ENCODE measurements around the gene PMM2. TPM values are rescaled to one million over a fixed set of nuclear protein-coding genes. Genes with fewer than 3 reads are reported as not detected.

Gene PMM2
- total and polyA plus RNA-seq, 9 of the 15 experiments (the other 6 are each of a cell fraction or from before 2014, with no cell fraction given), result 5.6 to 42.7 (median 25.9) TPM

DNA sequence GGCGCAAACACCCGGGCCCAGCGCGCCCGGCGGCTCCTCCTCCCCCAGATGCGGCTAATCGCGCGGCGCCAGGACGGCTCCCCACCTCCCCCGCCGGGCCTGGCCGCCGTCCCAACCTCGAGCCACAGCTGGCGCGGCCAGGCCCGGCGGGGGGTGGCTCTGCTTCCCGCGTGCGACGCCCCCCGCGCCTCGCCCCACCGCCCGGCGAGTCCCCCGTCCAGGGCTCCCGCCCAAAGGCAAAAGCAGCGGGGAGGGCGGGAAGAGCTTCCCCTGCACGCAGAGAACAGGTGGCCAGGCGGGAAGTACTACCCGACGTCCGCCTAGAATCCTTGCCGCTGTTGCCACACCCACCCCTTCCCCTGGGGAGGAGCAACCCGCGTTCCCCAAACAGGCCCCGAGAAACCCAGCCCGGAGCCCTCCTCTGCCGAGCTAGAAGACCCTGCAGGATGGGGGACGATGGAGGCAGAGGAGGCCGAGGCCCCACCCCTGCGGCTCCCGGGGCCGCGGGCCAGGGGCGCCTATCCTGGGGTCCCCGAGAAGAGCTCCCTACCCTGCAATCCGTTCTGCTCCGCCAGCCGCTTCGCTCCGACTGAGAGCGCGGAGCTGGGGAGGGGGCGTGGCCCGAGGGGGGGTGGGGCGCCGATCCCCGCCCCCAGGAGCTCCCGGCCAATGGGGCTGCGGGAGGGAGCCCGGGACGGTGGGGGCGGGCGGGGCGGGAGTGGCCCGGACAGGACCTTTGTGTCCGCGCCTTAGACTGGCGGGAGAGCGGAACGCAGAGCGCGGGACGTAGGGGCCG is 71.0 kb downstream of the PMM2 start, which contains the start of gene CARHSP1 (continued):
- TF ChIP-seq TEAD1 (CRISPR knock-in tag; IDR thresholded peaks at IDR 0.05), result no peak
- no peak for TF ChIP-seq ZNF282 (CRISPR knock-in tag; IDR thresholded peaks at IDR 0.05)
- TF ChIP-seq CBX2 (IDR thresholded peaks at IDR 0.05; ENCODE audit: insufficient read depth, low read length, poor library complexity, severe bottlenecking), result no peak
- TF ChIP-seq, protein P1, sequence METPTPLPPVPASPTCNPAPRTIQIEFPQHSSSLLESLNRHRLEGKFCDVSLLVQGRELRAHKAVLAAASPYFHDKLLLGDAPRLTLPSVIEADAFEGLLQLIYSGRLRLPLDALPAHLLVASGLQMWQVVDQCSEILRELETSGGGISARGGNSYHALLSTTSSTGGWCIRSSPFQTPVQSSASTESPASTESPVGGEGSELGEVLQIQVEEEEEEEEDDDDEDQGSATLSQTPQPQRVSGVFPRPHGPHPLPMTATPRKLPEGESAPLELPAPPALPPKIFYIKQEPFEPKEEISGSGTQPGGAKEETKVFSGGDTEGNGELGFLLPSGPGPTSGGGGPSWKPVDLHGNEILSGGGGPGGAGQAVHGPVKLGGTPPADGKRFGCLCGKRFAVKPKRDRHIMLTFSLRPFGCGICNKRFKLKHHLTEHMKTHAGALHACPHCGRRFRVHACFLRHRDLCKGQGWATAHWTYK (CRISPR knock-in tag; IDR thresholded peaks at IDR 0.05), result no peak
- no peak for TF ChIP-seq PTRF (tag; IDR thresholded peaks at IDR 0.05)
- TF ChIP-seq SIRT6 (IDR thresholded peaks at IDR 0.05; ENCODE audit: low read depth, low read length), result no peak
- 0 out of 2 replicates have a peak, but pooled peaks have one; percentile 8 for TF ChIP-seq SMARCA4 (IDR thresholded peaks at IDR 0.05)
- no peak for TF ChIP-seq IRF2 (CRISPR knock-in tag; IDR thresholded peaks at IDR 0.05)
- no peak for TF ChIP-seq HMG20A (CRISPR knock-in tag; conservative IDR thresholded peaks at IDR 0.05)
- no peak for TF ChIP-seq CBFB (CRISPR knock-in tag; IDR thresholded peaks at IDR 0.05)
- TF ChIP-seq NR1H2 (CRISPR knock-in tag; IDR thresholded peaks at IDR 0.05), result no peak
- TF ChIP-seq, protein P2, sequence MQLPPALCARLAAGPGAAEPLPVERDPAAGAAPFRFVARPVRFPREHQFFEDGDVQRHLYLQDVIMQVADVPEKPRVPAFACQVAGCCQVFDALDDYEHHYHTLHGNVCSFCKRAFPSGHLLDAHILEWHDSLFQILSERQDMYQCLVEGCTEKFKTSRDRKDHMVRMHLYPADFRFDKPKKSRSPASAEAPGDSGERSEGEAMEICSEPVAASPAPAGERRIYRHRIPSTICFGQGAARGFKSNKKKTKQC (CRISPR knock-in tag; IDR thresholded peaks at IDR 0.05), result peak; percentile 69
- TF ChIP-seq TSC22D4 (tag; IDR thresholded peaks at IDR 0.05), result no peak
- TF ChIP-seq CREM (IDR thresholded peaks at IDR 0.05; ENCODE audit: low read depth), result peak; percentile 46; the same call in 1 of the 2 replicates
- TF ChIP-seq RBBP5 (IDR thresholded peaks at IDR 0.05; ENCODE audit: borderline replicate concordance, insufficient read depth, low read length, poor library complexity, severe bottlenecking), result peak; percentile 58
- TF ChIP-seq GATAD2B (IDR thresholded peaks at IDR 0.05; ENCODE audit: borderline replicate concordance), result no peak; the same call in 1 of the 2 replicates
- no peak for TF ChIP-seq NFIX (CRISPR knock-in tag; IDR thresholded peaks at IDR 0.05; ENCODE audit: low read depth)
- no peak for TF ChIP-seq TRIM28 (IDR thresholded peaks at IDR 0.05)
- TF ChIP-seq, protein P3, sequence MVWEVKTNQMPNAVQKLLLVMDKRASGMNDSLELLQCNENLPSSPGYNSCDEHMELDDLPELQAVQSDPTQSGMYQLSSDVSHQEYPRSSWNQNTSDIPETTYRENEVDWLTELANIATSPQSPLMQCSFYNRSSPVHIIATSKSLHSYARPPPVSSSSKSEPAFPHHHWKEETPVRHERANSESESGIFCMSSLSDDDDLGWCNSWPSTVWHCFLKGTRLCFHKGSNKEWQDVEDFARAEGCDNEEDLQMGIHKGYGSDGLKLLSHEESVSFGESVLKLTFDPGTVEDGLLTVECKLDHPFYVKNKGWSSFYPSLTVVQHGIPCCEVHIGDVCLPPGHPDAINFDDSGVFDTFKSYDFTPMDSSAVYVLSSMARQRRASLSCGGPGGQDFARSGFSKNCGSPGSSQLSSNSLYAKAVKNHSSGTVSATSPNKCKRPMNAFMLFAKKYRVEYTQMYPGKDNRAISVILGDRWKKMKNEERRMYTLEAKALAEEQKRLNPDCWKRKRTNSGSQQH (CRISPR knock-in tag; IDR thresholded peaks at IDR 0.05), result no peak
- TF ChIP-seq, protein P4, sequence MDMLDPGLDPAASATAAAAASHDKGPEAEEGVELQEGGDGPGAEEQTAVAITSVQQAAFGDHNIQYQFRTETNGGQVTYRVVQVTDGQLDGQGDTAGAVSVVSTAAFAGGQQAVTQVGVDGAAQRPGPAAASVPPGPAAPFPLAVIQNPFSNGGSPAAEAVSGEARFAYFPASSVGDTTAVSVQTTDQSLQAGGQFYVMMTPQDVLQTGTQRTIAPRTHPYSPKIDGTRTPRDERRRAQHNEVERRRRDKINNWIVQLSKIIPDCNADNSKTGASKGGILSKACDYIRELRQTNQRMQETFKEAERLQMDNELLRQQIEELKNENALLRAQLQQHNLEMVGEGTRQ (CRISPR knock-in tag; IDR thresholded peaks at IDR 0.05), result no peak
- peak; percentile 64 for TF ChIP-seq TBP (optimal IDR thresholded peaks at IDR 0.05; ENCODE audit: low read depth, low read length)
- TF ChIP-seq ZNF311 (CRISPR knock-in tag; IDR thresholded peaks at IDR 0.05), result no peak
- no peak for TF ChIP-seq NCOA4 (IDR thresholded peaks at IDR 0.05; ENCODE audit: partially characterized antibody)
- TF ChIP-seq HNRNPL (IDR thresholded peaks at IDR 0.05; ENCODE audit: low read depth, low read length), result peak; percentile 78; the same call in 1 of the 2 replicates
- TF ChIP-seq HIVEP1 (CRISPR knock-in tag; IDR thresholded peaks at IDR 0.05), result no peak

All from K562 (cell line).